ENCODE data around the gene RFX7.

Gene RFX7

GRCh38 chr15:56222302-56222701 is 21.4 kb downstream of the RFX7 start:
- Histone ChIP-seq H3K27me3 (no peaks in the 10 kb centered on the region), H3K27ac (no peak overlapping the region), H3K4me1 (no peaks in the 10 kb centered on the region), H3K9ac (no peak overlapping the region), H3K4me2 (no peak overlapping the region), H4K20me1 (peaks cover 0 to 7% (median 0%) of the 10 kb centered on the region in 11 experiments; a peak in 3 of 22 replicates), H3K36me3 (peaks cover 36 to 86% (median 70%) of the 10 kb centered on the region in 11 experiments), H3K9me3 (replicated peaks in 1 of 11) (peaks cover 65 to 96% (median 84%) of the 10 kb centered on the region in 11 experiments), H3K4me3 (no peak overlapping the region)
- TF ChIP-seq Cebpa-rat (IDR thresholded peaks at IDR 0.05) = no peak

- no peak for TF ChIP-seq Cebpa-rat (IDR thresholded peaks at IDR 0.05)
Observed at GRCh38 chr15:56217341-56217740, 26.3 kb downstream of the RFX7 start.

GRCh38 chr15:56215769-56216168 is 27.9 kb downstream of the RFX7 start:
- H3K4me2 ChIP-seq = no peak overlapping the region
- peaks cover 58 to 84% (median 74%) of the 10 kb centered on the region in 11 experiments for H3K9me3 ChIP-seq (replicated peaks in 1 of 11)
- H3K4me3 ChIP-seq = no peak overlapping the region

More at GRCh38 chr15:56217341-56217740, 26.3 kb downstream of the RFX7 start:
- Histone ChIP-seq H3K4me1 (no peaks in the 10 kb centered on the region), H4K20me1 (peaks cover 0 to 11% (median 0%) of the 10 kb centered on the region in 11 experiments; a peak in 6 of 22 replicates), H3K36me3 (peaks cover 15 to 81% (median 57%) of the 10 kb centered on the region in 11 experiments; a peak in 21 of 22 replicates), H3K9ac (no peak overlapping the region), H3K4me3 (no peak overlapping the region), H3K9me3 (replicated peaks in 1 of 11) (peaks cover 56 to 84% (median 71%) of the 10 kb centered on the region in 11 experiments), H3K4me2 (no peak overlapping the region), H3K27me3 (no peaks in the 10 kb centered on the region), H3K27ac (no peak overlapping the region)

GRCh38 chr15:56211960-56212550 is 31.6 kb downstream of the RFX7 start:
- peaks cover 23 to 62% (median 46%) of the 10 kb centered on the region in 11 experiments for H3K36me3 ChIP-seq
- H3K27ac ChIP-seq = no peak overlapping the region
- no peak for TF ChIP-seq Cebpa-rat (IDR thresholded peaks at IDR 0.05)
- H3K27me3 ChIP-seq = no peaks in the 10 kb centered on the region
- peaks cover 11 to 26% (median 24%) of the 10 kb centered on the region in 10 experiments for H3K4me1 ChIP-seq
- peaks cover 51 to 63% (median 59%) of the 10 kb centered on the region in 11 experiments for H3K9me3 ChIP-seq (replicated peaks in 1 of 11)
- H3K4me2 ChIP-seq = no peak overlapping the region
- H3K4me3 ChIP-seq = no peak overlapping the region
- no peak overlapping the region for H3K9ac ChIP-seq
- H4K20me1 ChIP-seq = peaks cover 12 to 49% (median 23%) of the 10 kb centered on the region in 11 experiments; a peak in 20 of 22 replicates

More at GRCh38 chr15:56215769-56216168, 27.9 kb downstream of the RFX7 start:
- Histone ChIP-seq H3K27ac (no peak overlapping the region), H3K9ac (no peak overlapping the region), H4K20me1 (peaks cover 0 to 21% (median 0%) of the 10 kb centered on the region in 11 experiments; a peak in 7 of 22 replicates), H3K4me1 (no peaks in the 10 kb centered on the region), H3K36me3 (peaks cover 23 to 85% (median 59%) of the 10 kb centered on the region in 11 experiments), H3K27me3 (no peaks in the 10 kb centered on the region)
- no peak for TF ChIP-seq Cebpa-rat (IDR thresholded peaks at IDR 0.05)

- no peak overlapping the region for H3K9ac ChIP-seq
- H3K36me3 ChIP-seq = peaks cover 23 to 62% (median 47%) of the 10 kb centered on the region in 11 experiments
- H3K27me3 ChIP-seq = no peaks in the 10 kb centered on the region
- TF ChIP-seq Cebpa-rat (IDR thresholded peaks at IDR 0.05) = no peak
- peaks cover 51 to 67% (median 59%) of the 10 kb centered on the region in 11 experiments for H3K9me3 ChIP-seq (replicated peaks in 1 of 11)
- H4K20me1 ChIP-seq = peaks cover 12 to 55% (median 23%) of the 10 kb centered on the region in 11 experiments; a peak in 20 of 22 replicates
- no peak overlapping the region for H3K27ac ChIP-seq
- peaks cover 11 to 31% (median 26%) of the 10 kb centered on the region in 10 experiments for H3K4me1 ChIP-seq
- H3K4me3 ChIP-seq = no peak overlapping the region
- H3K4me2 ChIP-seq = no peak overlapping the region
Observed at GRCh38 chr15:56211064-56211463, 32.6 kb downstream of the RFX7 start.

GRCh38 chr15:56208641-56209155 is 35.0 kb downstream of the RFX7 start:
- TF ChIP-seq Cebpa-rat (IDR thresholded peaks at IDR 0.05) = no peak
- Histone ChIP-seq H3K4me3 (no peak overlapping the region), H3K4me2 (peak overlapping the region; percentile 10 to 87 (median 57); a peak in 18 of 22 replicates), H4K20me1 (peaks cover 12 to 65% (median 19%) of the 10 kb centered on the region in 11 experiments; a peak in 20 of 22 replicates), H3K9me3 (replicated peaks in 1 of 11) (peaks cover 32 to 65% (median 48%) of the 10 kb centered on the region in 11 experiments), H3K36me3 (peaks cover 13 to 53% (median 36%) of the 10 kb centered on the region in 11 experiments), H3K27me3 (no peaks in the 10 kb centered on the region), H3K27ac (peak overlapping the region in 3 of 11 experiments; percentile 2 to 16 (median 10); a peak in 2 of 22 replicates), H3K9ac (no peak overlapping the region), H3K4me1 (peaks cover 16 to 54% (median 31%) of the 10 kb centered on the region in 10 experiments)

- H3K4me2 ChIP-seq = peak overlapping the region; percentile 10 to 87 (median 57); a peak in 19 of 22 replicates
- no peak for TF ChIP-seq Cebpa-rat (IDR thresholded peaks at IDR 0.05)
Observed at GRCh38 chr15:56208185-56208584, 35.5 kb downstream of the RFX7 start.

GRCh38 chr15:56207711-56208110 is 36.0 kb downstream of the RFX7 start:
- TF ChIP-seq Cebpa-rat (IDR thresholded peaks at IDR 0.05) = no peak
- Histone ChIP-seq H4K20me1 (peaks cover 13 to 70% (median 25%) of the 10 kb centered on the region in 11 experiments; a peak in 20 of 22 replicates), H3K4me3 (no peak overlapping the region), H3K4me1 (peaks cover 16 to 58% (median 31%) of the 10 kb centered on the region in 10 experiments), H3K36me3 (peaks cover 13 to 51% (median 35%) of the 10 kb centered on the region in 11 experiments), H3K4me2 (peak overlapping the region; percentile 10 to 87 (median 57); a peak in 19 of 22 replicates), H3K9me3 (replicated peaks in 1 of 11) (peaks cover 24 to 63% (median 41%) of the 10 kb centered on the region in 11 experiments), H3K9ac (peak overlapping the region in 1 of 11 experiments; percentile 31; a peak in 1 of 22 replicates), H3K27me3 (no peaks in the 10 kb centered on the region), H3K27ac (peak overlapping the region in 4 of 11 experiments; percentile 5 to 22 (median 13); a peak in 1 of 22 replicates)

More at GRCh38 chr15:56208185-56208584, 35.5 kb downstream of the RFX7 start:
- Histone ChIP-seq H3K9ac (peak overlapping the region in 1 of 11 experiments; percentile 31; a peak in 1 of 22 replicates), H3K9me3 (replicated peaks in 1 of 11) (peaks cover 27 to 64% (median 46%) of the 10 kb centered on the region in 11 experiments), H3K27me3 (no peaks in the 10 kb centered on the region), H3K27ac (peak overlapping the region in 5 of 11 experiments; percentile 2 to 22 (median 10); a peak in 2 of 22 replicates), H3K4me3 (no peak overlapping the region), H3K4me1 (peaks cover 16 to 58% (median 31%) of the 10 kb centered on the region in 10 experiments), H4K20me1 (peaks cover 12 to 65% (median 21%) of the 10 kb centered on the region in 11 experiments; a peak in 20 of 22 replicates), H3K36me3 (peaks cover 13 to 51% (median 35%) of the 10 kb centered on the region in 11 experiments)

GRCh38 chr15:56207092-56207491 is 36.6 kb downstream of the RFX7 start:
- H3K27ac ChIP-seq = no peak overlapping the region
- TF ChIP-seq Cebpa-rat (IDR thresholded peaks at IDR 0.05) = no peak
- H3K4me3 ChIP-seq = no peak overlapping the region
- no peaks in the 10 kb centered on the region for H3K27me3 ChIP-seq
- no peak overlapping the region for H3K9ac ChIP-seq
- H3K36me3 ChIP-seq = peaks cover 15 to 50% (median 36%) of the 10 kb centered on the region in 11 experiments
- H3K4me2 ChIP-seq = peak overlapping the region in 8 of 11 experiments; percentile 10 to 87 (median 58); a peak in 10 of 22 replicates
- H3K9me3 ChIP-seq (replicated peaks in 1 of 11) = peaks cover 18 to 63% (median 40%) of the 10 kb centered on the region in 11 experiments
- peaks cover 16 to 58% (median 31%) of the 10 kb centered on the region in 10 experiments for H3K4me1 ChIP-seq
- peaks cover 13 to 75% (median 28%) of the 10 kb centered on the region in 11 experiments; a peak in 20 of 22 replicates for H4K20me1 ChIP-seq

Measured in BLaER1 treated with 17β-estradiol and CSF1 and Interleukin-3, amounts not matched to agents 10 nM and 100 nM (cell line).